HG03342 (cell line): Measurements from ENCODE around the gene TANGO6.
"Not testable (repeated sequence)": the region's sequence is repeated elsewhere in the genome, so short reads cannot be mapped to it uniquely, and the experiment has no call there.

Experiments used
- ATAC-seq: cut with Tn5 transposase; IDR thresholded peaks from one replicate; pipeline ENCODE4 v1.9.1; 2021; ENCODE audit warnings: mild to moderate bottlenecking, moderate library complexity; ENCODE audit not compliant: unreplicated experiment

Gene TANGO6

DNA sequence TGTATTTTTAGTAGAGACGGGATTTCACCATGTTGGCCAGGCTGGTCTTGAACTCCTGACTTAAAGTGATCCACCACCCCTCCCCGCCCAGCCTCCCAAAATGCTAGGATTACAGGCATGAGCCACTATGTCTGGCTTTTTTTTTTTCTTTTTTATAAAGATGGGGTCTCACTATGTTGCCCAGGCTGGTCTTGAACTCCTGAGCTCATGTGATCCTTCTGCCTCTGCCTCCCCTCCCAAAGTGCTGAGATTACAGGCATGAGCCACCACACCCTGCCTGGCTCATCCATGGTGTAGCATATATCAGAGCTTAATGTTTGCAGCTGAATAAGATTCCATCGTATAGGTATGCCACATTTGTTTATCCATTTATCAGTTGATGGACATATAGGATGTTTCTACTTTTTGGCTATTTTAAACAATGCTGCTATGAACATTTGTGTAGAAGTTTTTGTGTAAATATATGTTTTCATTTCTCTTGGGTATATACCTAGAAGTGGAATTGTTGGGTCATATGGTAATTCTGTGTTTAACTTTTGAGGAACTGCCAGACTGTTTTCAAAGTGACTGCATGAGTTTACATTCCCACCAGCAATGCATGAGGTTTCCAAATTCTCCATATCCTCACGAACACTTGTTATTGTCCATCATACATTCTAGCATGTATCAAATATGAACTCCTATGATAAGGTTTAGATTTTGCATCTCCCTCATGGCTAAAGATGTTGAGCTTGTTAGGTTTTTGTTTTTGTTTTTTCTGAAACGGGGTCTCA, 206.5 kb downstream of the TANGO6 start:
- no peak for ATAC-seq

DNA sequence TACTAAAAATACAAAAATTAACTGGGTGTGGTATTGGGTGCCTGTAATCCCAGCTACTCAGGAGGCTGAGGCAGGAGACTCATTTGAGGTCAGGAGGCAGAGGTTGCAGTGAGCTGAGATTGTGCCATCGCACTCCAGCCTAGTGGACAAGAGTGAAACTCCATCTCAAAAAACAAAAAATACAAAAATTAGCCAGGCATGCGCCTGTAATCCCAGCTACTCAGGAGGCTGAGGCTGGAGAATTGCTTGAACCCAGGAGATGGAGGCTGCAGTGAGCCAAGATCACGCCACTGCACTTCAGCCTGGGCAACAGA, 208.1 kb downstream of the TANGO6 start:
- not testable (repeated sequence) for ATAC-seq

DNA sequence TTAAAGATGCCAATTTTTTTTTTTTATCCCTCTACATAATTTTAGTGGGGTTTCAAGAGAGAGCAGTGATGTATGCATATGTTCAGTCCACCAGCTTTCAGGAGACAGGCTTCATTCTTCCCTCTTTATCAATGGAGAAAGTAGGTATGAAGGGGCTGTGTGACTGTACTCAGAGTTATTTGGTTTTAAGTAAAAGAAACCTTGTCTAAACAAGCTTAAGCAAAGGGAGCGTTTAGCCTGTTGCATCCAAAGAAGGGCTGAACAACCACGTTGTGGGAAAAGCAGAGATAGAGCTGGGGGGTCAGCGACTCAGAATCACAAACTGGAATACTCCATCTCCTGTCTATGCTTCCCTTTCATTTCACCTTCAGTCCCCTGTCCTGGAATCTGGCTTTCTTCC, 211.7 kb downstream of the TANGO6 start:
- ATAC-seq: no peak

DNA sequence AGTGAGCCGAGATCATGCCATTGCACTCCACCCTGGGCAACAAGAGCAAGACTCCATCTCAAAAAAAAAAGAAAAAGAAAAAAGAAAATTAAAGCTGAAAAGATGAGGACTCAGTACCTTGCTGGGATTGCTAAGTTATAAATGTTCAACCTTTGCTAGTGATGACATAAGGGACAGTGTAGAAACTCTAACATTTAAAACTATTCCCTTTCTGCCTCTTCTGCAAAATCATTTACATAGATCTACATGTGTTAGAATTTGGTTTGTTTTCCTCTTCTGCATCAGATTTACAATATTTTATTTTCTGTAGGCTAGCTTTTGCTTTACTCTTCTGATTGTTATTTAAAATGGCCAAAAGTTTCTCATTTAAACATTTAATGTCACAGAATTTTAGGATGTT, 212.6 kb downstream of the TANGO6 start:
- ATAC-seq: no peak

DNA sequence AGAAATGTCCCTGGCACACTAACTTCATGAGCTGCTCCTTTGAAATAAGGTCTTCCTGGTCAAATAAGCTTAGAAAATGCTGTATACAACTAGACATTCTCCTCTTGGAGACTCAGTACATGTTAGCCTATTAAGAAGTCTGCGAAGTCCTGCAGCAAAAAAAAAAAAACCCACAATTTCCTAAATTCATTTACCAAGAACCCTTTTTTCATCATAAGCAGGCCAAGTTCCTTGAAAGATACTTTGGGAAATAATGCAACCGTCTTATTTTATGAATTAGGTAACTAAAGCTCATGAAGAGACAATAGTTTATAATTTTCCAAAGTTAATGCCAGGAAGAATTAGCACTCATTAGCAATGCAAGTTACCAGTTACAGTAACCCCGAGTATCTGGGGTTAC, 213.1 kb downstream of the TANGO6 start:
- no peak for ATAC-seq

DNA sequence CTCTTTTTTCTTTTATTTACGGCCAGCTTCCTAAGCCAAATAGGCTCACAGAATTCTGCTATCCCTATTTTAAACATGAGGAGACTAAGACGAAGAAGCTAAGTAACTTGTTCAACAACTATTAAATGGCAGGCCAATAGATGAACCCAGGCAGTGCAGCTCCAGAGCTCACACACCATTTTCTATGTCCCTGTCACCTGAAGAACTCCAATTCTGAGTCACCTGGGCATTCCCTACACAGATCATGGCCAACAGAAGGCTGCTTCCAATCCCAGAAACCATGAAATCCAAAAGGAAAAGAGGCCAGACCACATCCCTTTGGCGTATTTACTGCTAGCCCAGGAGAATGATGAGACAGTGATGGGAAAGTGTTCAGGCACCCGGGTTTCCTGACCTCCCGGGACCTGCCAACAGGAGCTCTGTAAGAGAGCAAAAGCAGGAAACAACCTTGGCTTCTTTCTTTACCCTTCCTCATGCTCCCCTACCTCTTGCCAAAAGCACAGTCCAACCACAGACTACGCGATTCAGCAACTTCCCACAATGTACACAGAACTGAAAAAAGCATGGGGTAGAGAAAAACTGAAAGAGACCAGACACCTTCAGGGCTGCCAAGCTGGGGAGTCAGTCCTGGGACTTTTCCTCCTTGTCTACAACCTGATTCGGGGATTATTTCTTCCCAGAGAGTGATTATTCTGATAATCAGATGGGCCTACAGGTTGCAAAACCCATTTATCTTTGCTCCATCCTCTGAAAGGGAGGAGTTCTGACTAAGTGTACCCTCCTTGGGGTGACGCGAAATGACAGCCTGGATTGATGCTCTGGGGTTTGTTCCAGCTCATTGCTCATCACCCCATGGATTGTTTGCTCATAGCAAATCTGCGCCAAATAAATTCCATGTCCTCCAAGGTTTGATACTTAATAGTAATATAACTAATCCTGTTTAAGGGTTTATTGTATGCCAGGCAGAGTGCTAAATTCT, 214.4 kb downstream of the TANGO6 start:
- peak; percentile 64 for ATAC-seq

DNA sequence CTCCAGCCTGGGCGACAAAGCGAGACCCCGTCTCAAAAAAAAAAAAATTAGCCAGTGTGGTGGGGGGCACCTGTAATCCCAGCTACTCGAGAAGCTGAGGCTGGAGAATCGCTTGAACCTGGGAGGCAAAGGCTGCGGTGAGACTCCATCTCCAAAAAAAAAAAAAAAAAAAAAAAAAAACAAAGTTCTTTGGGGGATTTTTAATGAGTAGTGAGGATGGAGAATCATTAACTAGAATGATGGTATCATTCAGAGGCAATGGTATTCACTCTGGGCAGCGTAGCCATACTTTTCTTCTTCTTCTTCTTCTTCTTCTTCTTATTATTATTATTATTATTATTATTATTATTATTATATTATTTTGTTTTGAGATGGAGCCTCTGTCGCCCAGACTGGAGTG, 220.2 kb downstream of the TANGO6 start:
- not testable (repeated sequence) for ATAC-seq

DNA sequence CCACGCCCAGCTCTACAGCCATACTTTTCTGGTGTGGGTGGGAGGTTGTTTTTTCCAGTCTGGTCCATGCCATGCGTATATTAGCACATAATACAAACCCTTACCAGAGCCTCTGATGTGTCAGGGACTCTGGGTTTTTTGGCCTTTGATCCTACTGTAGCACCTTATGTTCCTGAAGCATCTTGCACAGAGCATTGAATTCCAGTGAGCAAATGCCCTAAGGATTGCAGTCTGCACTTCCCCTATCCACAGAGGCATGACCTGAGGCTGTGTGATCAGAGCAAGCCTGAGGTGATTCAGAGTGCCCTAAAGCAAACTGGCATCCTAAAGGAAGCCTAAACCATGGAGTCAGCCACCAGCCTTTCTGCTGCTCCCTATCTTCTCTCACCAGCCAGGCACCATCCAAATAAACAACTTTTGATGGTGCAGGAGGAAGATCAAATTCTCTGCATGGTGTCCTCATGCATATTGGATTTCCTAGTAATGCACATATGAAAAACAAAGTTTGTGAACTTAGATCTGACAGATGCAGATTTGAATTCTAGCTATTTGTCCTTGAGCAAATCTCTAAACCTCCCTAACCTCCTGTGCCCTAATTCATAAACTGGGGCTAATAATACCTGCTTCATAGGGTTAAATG, 220.9 kb downstream of the TANGO6 start:
- ATAC-seq: no peak

DNA sequence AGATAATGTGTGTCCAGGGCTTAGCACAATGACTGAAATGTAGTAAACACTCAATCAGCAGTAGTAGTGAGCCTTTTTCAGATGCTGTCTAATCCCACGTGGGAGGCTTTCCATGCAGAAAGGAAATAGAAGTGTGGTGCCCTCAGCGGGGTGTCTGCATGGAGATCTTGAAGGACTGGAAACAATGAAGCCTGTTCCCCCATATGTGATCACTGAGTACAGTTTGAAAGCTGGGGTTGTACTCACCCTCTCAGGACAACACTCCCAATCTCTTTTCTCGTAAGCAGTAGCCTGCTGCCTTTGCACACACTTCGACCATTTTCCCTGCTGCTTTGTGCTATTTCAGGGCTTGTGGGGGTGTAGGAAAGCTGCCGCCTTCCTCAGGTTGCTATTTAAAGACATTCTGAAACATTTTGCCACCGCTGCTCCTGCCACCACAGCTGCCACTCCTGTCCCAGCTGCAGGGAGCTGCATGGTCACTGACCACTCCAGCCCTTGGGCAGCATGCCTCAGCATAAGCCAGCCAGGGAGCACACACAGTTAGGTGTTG, 221.5 kb downstream of the TANGO6 start:
- ATAC-seq: no peak

DNA sequence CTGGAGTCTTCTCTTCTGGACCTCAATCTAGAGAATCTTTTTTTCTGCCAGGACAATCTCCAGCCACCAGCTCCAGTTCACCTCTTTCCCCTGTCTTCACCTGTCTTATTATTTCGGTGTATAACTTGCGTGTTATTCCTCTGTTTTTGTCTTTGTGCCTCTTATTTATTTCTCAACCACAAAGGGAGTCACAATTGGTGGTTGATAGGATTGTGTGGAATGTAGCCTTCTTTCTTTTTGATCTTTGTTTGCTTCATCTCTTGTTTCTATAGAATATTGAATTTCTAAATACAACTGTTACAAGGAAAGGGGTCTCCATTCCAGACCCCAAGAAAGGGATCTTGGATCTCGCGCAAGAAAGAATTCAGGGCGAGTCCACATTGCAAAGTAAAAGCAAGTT, 226.2 kb downstream of the TANGO6 start:
- ATAC-seq: no peak

DNA sequence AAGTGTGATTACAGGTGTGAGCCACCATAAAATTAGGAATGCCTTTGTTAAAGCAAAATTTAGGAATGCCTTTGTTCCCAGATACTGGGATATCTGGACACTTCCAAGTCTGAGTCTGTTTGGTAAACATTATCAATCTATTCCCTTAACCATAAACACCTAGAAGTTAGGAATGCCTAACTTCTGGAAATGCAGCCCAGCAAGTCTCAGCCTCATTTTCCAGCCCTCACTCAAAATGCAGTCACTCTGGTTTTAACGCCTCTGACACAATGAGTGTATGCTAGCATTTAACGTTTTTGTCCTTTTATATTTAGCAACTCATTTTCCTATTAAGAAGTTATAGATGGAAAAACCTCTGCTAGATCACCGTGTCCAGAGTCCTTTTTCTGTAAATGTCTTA, 227.7 kb downstream of the TANGO6 start:
- no peak for ATAC-seq

DNA sequence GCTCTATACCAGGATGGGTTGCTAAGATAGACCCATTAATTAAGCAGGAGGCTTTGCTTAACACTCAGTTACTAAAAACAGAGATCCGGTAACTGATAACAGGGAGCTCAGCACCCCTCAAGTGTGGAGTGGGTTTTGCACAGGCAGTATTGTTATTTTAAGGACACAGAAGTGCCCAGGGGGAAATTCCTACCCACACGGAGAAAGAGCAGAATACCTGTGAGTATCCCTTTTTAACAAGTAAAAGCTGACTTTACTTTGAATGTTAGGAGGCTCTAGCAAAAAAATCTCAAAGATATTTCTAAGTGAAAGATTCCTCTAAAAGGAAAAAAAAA, 229.3 kb downstream of the TANGO6 start:
- ATAC-seq: no peak

DNA sequence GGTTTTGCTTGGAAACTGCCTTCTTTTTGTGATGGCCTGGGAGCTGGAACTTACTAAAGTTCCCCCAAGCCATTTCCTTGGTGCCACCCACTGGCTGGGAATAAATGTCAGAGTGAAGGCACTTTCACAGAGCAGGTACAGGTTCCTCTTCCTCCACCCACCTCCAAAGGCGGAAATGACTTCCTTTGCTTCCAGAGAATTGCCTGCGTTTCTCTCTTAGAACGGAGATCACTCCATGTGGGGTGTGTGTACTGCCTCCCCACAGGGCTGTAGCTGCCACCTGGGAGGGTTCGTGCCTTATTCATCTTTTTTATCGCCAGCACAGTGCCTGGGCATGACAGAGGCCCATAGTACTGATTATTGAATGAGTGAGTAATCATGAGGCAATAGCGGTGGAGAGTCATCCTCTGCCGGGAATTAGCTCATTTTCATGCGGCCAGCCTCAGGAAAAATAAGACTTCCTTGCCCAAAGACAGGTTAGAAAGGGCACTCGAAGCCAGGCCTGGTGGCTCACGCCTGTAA, 229.9 kb downstream of the TANGO6 start:
- no peak for ATAC-seq

DNA sequence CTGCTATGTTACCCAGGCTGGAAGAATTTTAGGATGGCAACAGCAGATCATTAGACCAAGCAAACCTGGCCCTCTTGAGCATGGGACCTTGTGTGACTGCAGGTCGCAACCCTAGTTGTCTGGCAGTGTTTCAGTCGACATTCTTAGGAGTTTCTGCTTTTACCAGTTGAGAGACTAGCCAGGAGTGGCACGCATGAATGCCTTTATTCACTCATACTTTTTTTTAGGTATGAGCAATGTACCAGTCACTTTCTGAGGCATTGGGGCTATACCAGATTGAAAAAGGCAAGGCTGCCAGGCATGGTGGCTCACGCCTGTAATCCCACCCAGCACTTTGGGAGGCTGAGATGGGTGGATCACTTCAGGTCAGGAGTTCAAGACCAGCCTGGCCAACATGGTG, 233.9 kb downstream of the TANGO6 start:
- ATAC-seq: no peak

DNA sequence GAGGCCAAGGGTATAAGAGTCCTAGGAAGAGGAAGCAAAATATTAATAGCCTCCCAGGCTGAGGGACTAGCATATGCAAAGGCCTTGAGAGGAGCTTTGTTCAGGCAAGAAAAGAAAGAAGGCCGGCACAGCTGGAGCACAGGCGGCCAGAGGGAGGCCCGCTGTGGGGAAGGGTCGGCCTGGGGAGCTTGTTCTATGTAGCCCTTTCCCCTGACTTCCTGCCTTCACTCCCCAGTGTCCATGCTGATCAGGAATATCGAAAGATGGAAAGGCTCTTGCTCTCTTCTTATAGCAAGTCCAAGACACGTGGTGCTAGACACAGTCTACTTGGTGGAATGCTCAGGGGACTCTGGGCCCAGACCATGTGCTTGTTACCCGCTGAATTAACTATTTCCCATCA, 234.7 kb downstream of the TANGO6 start:
- no peak for ATAC-seq

DNA sequence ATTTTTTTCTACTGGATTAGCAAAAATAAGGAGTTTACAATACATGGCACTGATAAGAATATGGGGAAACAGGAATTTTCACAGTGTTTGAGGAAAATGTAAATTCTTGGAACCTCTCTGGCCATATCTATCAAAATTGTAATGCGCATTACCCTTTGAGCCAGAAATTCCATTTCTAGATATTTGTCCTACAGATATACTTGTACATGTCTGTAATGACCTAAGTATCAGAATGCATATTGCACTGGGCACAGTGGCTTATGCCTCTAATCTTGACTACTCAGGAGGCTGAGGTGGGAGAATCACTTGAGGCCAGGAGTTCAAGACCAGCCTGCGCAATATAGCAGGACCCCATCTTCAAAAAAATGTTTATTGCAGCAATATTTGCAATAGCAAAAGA, 236.4 kb downstream of the TANGO6 start:
- no peak for ATAC-seq

DNA sequence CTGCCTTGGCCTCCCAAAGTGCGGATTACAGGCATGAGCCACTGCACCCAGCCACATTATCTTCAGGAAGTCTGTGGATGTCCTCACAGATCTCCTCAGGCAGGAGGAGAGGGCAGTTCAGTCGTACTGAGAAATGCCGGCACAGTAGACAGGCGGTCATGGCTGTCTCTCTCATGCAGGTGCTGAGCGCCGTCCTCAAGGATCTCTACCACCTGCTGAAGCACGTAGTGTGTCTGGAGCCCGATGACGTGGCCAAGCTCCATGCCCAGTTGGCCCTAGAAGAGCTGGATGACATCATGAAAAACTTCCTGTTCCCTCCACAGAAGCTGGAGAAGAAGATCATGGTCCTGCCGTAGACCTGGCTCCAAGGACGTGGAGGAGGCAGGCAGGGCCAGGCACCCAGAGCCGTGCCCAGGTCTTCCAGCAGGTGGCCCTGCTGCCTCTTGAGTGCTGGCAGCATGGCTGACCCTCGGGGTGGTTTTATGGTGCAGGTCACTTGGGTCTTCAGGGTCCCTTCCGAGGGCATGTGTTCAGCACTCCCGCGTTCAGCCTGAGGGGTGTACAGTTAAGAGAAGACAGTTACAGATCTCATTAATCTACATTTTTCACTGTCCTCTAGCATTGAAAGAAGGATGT, 240.1 kb downstream of the TANGO6 start:
- no peak for ATAC-seq

DNA sequence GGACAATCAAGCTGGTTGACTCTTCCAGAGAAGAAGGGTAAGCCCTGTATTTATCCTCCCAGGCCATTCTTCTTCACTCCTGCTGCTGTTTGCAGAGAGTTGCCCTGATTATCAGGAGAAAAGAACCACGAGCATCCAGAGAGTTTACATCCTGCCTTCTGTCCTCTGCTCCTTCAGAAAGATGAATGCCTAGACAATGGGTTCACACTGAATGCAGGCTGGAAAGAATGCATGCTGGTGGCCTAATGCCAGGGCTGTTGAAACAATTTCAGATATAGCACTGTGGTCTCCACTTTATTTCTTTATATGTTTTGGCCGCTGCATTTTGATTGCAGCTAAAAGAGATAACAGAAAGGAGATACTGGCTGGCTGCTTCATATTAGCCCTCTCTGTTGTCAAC, 241.0 kb downstream of the TANGO6 start:
- ATAC-seq: no peak

DNA sequence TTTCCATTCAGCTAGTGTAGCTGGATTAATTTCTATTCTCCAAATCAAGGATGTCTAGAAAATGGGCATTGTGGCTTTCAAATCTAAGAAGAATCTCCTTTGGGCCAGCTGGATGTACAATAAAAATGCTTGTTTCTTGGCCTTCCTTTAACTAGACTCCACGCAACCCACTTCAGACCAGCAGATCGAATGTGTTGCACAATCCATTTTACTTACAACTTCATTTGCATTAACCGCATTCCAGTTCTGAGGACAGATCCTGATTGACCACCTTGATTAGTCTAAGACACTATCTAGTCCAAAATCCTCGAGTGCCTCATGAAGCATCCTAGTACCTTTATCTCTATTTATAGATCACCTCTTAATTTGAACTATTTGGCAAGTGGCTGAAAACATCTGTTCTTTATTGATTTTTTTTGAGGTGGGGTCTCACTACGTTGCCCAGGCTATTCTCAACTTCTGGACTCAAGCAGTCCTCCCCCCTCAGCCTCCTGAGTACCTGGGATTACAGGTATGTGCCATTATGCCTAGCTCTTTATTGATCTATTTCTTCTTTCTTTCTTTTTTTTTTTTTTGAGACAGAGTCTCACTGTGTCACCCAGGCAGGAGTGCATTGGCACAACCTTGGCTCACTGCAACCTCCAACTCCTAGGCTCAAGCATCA, 241.8 kb downstream of the TANGO6 start:
- no peak for ATAC-seq

DNA sequence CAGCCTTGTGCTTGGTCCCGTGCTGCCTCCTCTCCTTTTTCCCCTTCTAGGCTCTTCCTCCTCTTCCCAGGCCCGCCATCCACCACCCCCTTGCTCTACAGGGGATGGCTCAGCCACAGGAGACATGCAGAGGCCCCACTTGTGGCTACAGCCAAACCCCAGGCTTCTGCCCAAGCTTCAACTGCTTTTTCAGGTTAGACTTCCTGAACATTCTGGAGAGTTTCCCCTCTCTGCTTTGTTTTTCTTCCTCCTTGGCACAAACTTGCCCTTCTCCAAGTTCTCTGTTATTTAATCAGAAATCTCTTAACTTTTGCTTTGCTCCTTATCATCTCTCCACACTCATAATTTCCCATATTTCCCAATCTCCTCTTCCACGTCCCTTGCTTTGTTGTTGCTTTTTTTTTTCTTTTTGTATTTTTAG, 243.8 kb downstream of the TANGO6 start:
- no peak for ATAC-seq
